GM08714 (cell line): ENCODE results near the gene ATOH1.

Experiments
- H3K4me3 ChIP-seq: fragments of 200-500 bp; sonication (Bioruptor generic); 2 replicates; pipeline ENCODE4 v1.5.1; 2014; ENCODE audit warnings: mild to moderate bottlenecking, low read length, inconsistent platforms
- ZNF274 ChIP-seq: IDR thresholded peaks from 2 replicates; pipeline ENCODE4 v1.6.1; 2012; ENCODE audit warnings: mild to moderate bottlenecking, low read depth, low read length

Gene ATOH1

DNA sequence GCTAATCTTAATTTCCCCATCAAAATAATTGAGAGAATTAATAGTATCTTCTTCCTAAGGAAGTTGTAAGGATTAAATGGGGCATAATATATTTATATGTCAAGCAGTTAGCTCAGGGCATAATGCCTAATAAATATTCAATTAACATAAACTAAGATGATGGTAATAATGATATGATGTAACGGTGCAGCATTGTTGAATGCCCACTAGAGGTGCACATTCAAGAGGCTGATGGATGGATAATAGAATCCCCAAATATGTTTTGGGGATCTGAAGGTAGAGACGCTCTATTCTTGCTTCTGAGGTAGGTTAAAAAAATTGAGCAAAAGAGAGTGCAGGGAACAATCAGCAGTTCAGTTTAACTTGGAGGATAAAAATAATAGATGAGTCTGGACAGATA lies 37.1 kb downstream of the ATOH1 start:
- no peak for TF ChIP-seq ZNF274
- no peak overlapping the region for H3K4me3 ChIP-seq

DNA sequence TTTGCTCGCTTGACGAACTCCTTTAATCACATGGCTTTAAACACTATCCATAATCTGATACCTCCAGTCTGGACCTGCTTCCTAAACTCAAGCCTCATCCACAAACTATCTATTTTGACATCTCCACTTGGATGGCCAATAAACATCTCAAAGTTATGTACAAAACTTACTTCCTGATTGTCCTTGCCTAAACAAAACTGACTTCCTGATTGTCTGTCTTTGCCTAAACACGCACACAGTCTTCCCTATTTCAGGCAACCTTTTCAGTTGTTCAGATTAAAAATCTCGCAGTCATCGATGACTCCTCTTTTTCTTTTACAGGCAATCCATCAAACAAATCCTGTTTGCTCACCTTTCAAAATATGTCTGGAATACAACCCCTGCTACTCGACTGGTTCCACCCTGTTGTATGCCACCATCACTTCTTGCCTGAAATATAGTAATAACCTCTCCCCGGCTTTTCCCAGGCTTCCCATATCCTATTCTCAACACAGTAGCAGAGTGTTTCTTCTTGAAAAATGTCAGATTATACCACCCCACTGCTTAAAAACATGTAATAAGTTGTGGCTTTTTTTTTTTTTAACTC lies 39.0 kb downstream of the ATOH1 start:
- H3K4me3 ChIP-seq = no peak overlapping the region
- no peak for TF ChIP-seq ZNF274

DNA sequence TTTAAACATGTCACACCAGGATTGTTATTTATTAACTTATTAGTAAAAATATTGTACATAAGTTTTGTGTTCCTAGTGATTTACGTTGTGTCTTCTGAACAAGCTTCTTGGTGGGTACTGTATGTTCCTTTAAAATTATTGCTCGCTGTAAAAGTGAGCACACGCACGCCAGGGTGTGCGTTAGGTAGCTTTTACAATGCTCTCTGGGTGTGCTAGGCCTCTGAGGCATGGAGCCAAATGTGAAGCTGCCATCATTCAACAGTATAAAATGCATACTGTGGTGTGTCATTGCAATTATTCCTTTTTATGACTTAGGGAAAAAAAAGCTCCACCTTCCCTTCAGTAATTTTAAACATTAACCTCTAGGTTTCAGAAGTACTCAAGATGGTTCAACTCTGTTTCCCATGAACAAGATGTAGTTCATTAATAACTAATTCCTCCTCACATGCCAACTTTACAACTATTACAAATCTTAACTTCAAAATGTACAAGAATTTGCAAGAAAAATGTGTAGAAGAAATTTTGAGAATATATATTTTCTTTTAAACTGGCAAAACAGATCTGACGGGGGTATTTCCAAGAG lies 42.4 kb downstream of the ATOH1 start:
- no peak for TF ChIP-seq ZNF274
- H3K4me3 ChIP-seq = no peak overlapping the region

DNA sequence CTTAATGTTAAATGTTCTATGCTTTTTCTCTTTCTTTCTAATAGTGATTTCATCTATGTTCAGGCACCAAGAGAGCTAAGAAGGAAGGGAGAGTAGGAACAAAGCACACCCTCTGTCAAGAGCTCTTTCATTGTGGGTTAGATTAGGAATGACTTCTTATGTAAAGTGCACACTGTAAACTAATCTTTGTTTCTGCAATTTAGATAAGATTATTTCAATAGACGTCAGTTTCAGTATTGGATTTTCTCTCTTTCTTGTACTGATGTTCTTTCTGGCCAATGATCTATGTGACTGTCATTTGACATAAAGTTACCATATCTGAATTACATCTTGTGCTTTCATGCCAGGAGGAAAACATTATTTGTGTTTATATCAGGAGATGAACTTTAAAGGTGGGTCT lies 48.2 kb downstream of the ATOH1 start:
- H3K4me3 ChIP-seq = no peak overlapping the region
- no peak for TF ChIP-seq ZNF274

DNA sequence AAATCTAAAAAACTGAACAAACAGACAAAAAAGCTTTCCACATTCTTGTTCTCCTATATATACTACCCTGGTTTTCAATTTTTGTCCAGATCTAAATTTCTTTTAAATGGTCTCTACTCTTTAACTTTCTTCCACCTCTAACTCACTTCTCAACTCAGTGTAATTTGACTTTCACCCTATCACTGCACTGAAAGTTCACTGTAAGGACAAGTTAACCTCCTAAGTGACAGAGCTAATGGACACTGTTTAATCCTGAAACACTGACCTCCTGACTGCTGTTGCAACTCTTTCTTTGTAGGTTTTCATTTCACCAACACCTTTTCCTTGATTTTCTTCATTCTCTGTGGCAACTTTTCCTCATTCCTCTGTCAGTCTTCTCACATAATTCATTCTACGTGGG lies 50.0 kb downstream of the ATOH1 start:
- TF ChIP-seq ZNF274 = no peak
- H3K4me3 ChIP-seq = no peak overlapping the region

DNA sequence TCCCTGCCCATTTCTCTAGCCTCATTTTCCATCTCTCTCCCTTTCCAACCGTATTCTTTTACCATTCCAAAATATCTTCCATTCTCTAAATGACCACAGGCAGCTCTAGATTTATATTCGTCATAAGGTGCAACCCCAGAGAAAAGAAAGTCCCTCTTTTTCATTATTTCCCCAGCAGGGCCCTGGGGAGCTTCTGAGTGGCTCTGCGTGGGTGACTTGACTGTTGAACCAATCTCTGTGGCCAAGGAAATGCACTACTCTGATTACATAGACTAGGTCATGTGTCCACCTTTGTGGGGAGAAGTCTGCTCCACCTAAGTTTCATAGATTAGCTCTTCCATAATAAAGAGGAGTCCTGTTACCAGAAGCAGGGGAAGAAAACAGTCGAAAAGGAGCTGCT lies 51.4 kb downstream of the ATOH1 start:
- no peak for TF ChIP-seq ZNF274
- no peak overlapping the region for H3K4me3 ChIP-seq
